Left lung (tissue), 10 donors: ENCODE results near the gene PGF. TPM values are rescaled to one million over a fixed set of nuclear protein-coding genes. Genes with fewer than 3 reads are reported as not detected.

Source experiments
- ATAC-seq: fragments of 200-7000 bp; cut with Tn5 transposase; one replicate; pipeline ENCODE4 v1.9.1; 2020; ENCODE audit warnings: moderate library complexity
- DNase-seq, 4 donors: peaks; one replicate each; pipeline ENCODE4 v3.0.0-alpha.2; 2013 to 2020
- H3K27ac ChIP-seq, 2 donors: fragments of 200-600 bp; sonication (generic) in 1 of 2; one replicate each; pipeline versions ENCODE4 v1.5.0 to v1.8.0; 2020 to 2021
- H3K27me3 ChIP-seq, 2 donors: fragments of 200-600 bp; sonication (generic) in 1 of 2; one replicate each; pipeline versions ENCODE4 v1.5.0 to v1.8.0; 2020 to 2021
- H3K36me3 ChIP-seq, 2 donors: fragments of 200-600 bp; sonication (generic) in 1 of 2; one replicate each; pipeline versions ENCODE4 v1.5.0 to v1.8.0; 2020 to 2021
- H3K4me1 ChIP-seq, 2 donors: fragments of 200-600 bp; one replicate each; pipeline ENCODE4 v1.8.0; 2021
- H3K4me3 ChIP-seq, 2 donors: fragments of 200-600 bp; sonication (generic) in 1 of 2; one replicate each; pipeline versions ENCODE4 v1.5.0 to v1.8.0; 2020 to 2021; ENCODE audit warnings: mild to moderate bottlenecking in 1 of 2
- H3K9me3 ChIP-seq, 2 donors: fragments of 200-600 bp; sonication (generic) in 1 of 2; one replicate each; pipeline versions ENCODE4 v1.5.0 to v1.8.0; 2020 to 2021
- intact Hi-C, 2 donors: fragments of 100-400 bp; cut with DNase I; formaldehyde crosslinking; loops; one replicate each; pipeline versions ENCODE4 v1.11.2 to v1.14.2; 2022
- polyA plus RNA-seq, 6 donors: library from polyadenylated mRNA; unstranded; fragments of 120-200 nt; gene quantifications; one replicate each; pipeline ENCODE4 v1.2.1, GENCODE V29; 2013; ENCODE audit not compliant: insufficient read length in 6 of 6
- total RNA-seq, 2 donors: library from RNA; stranded (reverse); fragmentation: NEBNext Ultra II Directional; extraction: Animal tissue kit (Norgen Biotek cat#: 25700); gene quantifications; one replicate each; pipeline ENCODE4 v1.2.1, GENCODE V29; 2021
- TF ChIP-seq, protein P1 (sequence below), 2 donors: fragments of 200-600 bp; sonication (generic) in 1 of 2; IDR thresholded peaks; one replicate each; pipeline versions ENCODE4 v1.5.0 to v1.8.0; 2021; ENCODE audit warnings: antibody characterized with exemption in 2 of 2
- donor health status: DM: no; HTN: yes; CAD: no.
- donor health status: DM: no; HTN: no; CAD: no.

Gene PGF
- total and polyA plus RNA-seq, 8 donors: 3.4 to 18.6 (median 13.2) TPM

DNA sequence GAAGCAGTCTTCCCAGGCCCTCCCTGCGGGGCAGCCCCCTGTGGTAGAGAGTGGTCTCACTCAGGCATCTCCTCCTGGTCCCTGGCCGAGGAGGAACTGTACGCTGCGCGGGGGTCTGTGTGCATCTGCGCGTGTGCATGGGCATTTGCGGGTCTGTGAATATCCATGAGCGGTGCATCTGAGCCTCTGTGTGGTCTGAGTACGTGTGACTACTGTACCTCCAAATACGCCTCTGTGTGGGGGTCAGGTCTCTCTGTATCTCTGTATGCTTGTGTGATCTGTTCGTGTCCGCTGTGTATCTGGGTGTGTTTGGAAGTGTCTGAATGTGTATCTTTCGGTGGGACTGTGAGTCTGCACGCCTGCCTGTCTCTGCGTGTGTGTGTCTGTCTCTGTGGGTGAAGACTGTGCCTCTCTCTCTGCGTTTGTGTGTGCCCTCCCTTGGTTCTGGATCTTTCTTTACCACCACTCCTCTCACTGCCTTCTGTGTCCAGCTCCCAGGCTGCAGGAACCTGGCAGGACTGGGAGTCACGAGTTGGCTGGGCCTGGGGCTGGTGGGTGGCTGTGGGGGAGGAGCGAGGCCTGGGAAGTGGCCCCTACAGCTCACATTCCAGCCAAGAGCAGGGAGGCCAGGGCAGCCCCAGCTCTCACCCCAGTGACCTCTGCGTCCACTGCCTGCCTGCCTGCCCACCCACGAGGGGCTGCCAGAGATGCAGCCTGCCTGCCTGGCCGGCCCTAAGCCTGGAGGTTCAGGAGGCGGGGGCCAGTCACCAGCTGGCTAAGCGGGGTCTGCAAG is 1.1 kb upstream of the PGF start:
- intact Hi-C loops: no loop called here
- no peak overlapping the region for H3K4me3 ChIP-seq

DNA sequence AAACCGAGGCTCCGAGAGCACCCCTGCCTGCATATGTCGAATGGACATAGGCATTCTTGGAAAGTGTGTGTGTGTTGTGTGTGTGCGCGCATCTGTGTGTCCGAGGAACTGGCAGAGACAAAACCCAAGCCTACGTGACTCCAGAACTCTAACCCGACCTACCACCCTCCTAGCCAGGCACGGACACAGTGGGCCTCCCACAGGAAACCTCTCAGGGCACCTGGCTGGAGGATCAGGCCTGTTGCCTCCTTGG is 556 bp upstream of the PGF start:
- Histone ChIP-seq H3K9me3 (no peaks in the 10 kb centered on the region), H3K36me3 (no peaks in the 10 kb centered on the region), H3K27ac (no peak overlapping the region), H3K4me3 (peak overlapping the region in 1 of 2 donors; percentile 48), H3K4me1 (peaks cover 5 to 16% of the 10 kb centered on the region in 2 donors), H3K27me3 (peaks cover 0 to 45% of the 10 kb centered on the region in 2 donors)
- DNase-seq (no peak), ATAC-seq (no peak)
- TF ChIP-seq, protein P1, sequence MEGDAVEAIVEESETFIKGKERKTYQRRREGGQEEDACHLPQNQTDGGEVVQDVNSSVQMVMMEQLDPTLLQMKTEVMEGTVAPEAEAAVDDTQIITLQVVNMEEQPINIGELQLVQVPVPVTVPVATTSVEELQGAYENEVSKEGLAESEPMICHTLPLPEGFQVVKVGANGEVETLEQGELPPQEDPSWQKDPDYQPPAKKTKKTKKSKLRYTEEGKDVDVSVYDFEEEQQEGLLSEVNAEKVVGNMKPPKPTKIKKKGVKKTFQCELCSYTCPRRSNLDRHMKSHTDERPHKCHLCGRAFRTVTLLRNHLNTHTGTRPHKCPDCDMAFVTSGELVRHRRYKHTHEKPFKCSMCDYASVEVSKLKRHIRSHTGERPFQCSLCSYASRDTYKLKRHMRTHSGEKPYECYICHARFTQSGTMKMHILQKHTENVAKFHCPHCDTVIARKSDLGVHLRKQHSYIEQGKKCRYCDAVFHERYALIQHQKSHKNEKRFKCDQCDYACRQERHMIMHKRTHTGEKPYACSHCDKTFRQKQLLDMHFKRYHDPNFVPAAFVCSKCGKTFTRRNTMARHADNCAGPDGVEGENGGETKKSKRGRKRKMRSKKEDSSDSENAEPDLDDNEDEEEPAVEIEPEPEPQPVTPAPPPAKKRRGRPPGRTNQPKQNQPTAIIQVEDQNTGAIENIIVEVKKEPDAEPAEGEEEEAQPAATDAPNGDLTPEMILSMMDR (IDR thresholded peaks at IDR 0.05): no peak
- intact Hi-C loops: no loop called here

More for the DNA sequence above, 1.1 kb upstream of the PGF start:
- Histone ChIP-seq H3K4me1 (peaks cover 5 to 16% of the 10 kb centered on the region in 2 donors), H3K27ac (no peak overlapping the region), H3K9me3 (no peaks in the 10 kb centered on the region), H3K27me3 (peaks cover 0 to 43% of the 10 kb centered on the region in 2 donors), H3K36me3 (no peaks in the 10 kb centered on the region)
- no peak for ATAC-seq
- TF ChIP-seq, protein P1 (IDR thresholded peaks at IDR 0.05): no peak
- peak in 1 of 4 donors; percentile 62 for DNase-seq

DNA sequence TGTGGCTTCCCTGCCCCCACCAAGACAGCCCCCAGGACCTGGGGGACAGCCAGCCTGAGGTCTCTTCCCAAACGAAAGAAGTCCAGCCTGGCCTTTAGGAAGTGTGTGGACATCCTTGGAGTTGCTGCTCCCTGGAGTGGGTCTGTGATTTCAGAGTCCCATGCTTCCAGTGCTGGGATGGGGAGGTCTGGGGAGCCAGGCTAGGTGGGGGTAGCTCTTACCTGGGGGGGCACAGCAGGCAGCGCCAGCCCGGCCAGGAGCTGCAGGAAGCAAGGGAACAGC is 509 bp downstream of the PGF start:
- H3K9me3 ChIP-seq: no peaks in the 10 kb centered on the region
- no peak overlapping the region for H3K27ac ChIP-seq
- peaks cover 5 to 16% of the 10 kb centered on the region in 2 donors for H3K4me1 ChIP-seq
- peak; percentile 10 for ATAC-seq
- peak overlapping the region; percentile 38 to 48 for H3K4me3 ChIP-seq
- H3K27me3 ChIP-seq: peaks cover 0 to 45% of the 10 kb centered on the region in 2 donors
- TF ChIP-seq, protein P1 (IDR thresholded peaks at IDR 0.05): no peak
- no peak for DNase-seq
- H3K36me3 ChIP-seq: no peaks in the 10 kb centered on the region
- intact Hi-C loops: no loop called here

DNA sequence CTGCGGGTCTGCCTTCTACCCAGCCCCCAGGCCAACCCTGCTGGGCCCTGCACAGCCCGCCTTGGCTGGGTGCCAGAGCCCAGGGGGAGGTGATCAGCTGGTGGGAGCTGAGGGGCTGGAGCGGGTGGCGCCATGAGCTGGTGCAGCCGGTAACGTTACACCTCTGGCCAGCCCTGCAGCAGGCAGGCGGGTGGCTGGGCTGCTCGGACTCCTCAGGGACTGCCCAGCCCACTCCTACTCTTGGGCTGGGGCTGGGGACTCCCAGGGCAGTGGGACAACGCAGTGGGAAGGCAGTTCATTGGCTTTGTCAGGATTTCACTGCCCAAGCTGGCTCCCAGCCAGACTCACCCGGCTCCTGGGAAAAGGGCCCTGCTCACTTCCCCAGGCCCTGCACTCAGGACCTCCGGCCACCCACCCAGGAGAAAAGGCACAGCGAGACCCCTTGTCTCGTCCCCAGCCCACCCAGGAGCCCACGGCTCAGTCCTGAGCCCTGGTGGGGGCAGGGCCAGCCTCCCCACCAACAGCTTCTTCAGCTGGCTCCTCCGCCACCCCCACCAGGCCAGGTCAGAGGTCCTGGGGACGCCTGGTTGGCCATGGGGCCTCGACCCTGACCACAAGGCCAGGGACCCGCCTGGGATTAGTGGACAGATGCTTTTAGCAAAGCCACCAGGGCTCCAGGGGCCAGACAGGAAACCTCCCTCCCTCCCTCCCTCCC is 1.0 kb downstream of the PGF start:
- H3K36me3 ChIP-seq: no peaks in the 10 kb centered on the region
- TF ChIP-seq, protein P1 (IDR thresholded peaks at IDR 0.05): no peak
- peaks cover 5 to 16% of the 10 kb centered on the region in 2 donors for H3K4me1 ChIP-seq
- peak in 1 of 4 donors; percentile 78 for DNase-seq
- intact Hi-C loops: no loop called here
- H3K4me3 ChIP-seq: peak overlapping the region; percentile 38 to 48
- ATAC-seq: peak; percentile 4
- no peak overlapping the region for H3K27ac ChIP-seq
- H3K9me3 ChIP-seq: no peaks in the 10 kb centered on the region
- peaks cover 0 to 48% of the 10 kb centered on the region in 2 donors for H3K27me3 ChIP-seq

DNA sequence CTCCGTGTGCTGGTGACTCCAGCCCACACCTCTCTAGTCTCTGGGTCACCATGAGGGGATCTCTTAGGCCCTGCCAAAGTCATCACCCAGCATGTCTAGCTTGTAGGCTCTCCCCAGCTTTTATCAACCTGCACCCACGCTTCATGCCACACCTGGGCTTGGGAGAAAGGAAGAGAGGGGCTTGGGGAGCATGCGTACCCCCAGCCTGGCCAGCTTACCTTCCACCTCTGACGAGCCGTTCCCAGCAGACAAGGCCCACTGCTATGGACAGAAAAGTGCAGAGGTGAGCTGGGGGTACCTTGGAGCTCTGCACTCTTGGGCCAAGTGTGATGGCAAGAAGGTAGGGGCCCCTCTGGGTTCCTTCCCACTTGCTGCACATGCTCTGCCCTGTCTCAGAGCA is 1.7 kb downstream of the PGF start:
- ATAC-seq: no peak
- intact Hi-C loops: no loop called here
- H3K4me1 ChIP-seq: peaks cover 5 to 16% of the 10 kb centered on the region in 2 donors

More for the DNA sequence above, 1.7 kb downstream of the PGF start:
- no peaks in the 10 kb centered on the region for H3K36me3 ChIP-seq
- peak in 1 of 4 donors; percentile 27 for DNase-seq
- H3K4me3 ChIP-seq: peak overlapping the region in 1 of 2 donors; percentile 48
- TF ChIP-seq, protein P1 (IDR thresholded peaks at IDR 0.05): no peak
- no peak overlapping the region for H3K27ac ChIP-seq
- H3K27me3 ChIP-seq: peaks cover 0 to 50% of the 10 kb centered on the region in 2 donors
- H3K9me3 ChIP-seq: no peaks in the 10 kb centered on the region
